ENCODE measurements around the gene LMO1.
A peak's percentile ranks its signal among the peaks of the same experiment; 100 is the strongest.

The LMO1 gene

GRCh38 chr11:8220261-8221045, 43.2 kb downstream of the LMO1 start:
- no peak for ATAC-seq
- no peak for TF ChIP-seq TOX (CRISPR knock-in tag; IDR thresholded peaks at IDR 0.05; ENCODE audit: borderline replicate concordance)
- no peak for TF ChIP-seq ZFP3 (CRISPR knock-in tag; IDR thresholded peaks at IDR 0.05)
- TF ChIP-seq, protein P1, sequence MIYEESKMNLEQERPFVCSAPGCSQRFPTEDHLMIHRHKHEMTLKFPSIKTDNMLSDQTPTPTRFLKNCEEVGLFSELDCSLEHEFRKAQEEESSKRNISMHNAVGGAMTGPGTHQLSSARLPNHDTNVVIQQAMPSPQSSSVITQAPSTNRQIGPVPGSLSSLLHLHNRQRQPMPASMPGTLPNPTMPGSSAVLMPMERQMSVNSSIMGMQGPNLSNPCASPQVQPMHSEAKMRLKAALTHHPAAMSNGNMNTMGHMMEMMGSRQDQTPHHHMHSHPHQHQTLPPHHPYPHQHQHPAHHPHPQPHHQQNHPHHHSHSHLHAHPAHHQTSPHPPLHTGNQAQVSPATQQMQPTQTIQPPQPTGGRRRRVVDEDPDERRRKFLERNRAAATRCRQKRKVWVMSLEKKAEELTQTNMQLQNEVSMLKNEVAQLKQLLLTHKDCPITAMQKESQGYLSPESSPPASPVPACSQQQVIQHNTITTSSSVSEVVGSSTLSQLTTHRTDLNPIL (CRISPR knock-in tag; IDR thresholded peaks at IDR 0.05; ENCODE audit: low read depth): no peak
- no peak for TF ChIP-seq PPARA (CRISPR knock-in tag; IDR thresholded peaks at IDR 0.05; ENCODE audit: borderline replicate concordance)
- TF ChIP-seq TCF4 (CRISPR knock-in tag; IDR thresholded peaks at IDR 0.05; ENCODE audit: borderline replicate concordance): no peak
- TF ChIP-seq ZNF8 (CRISPR knock-in tag; IDR thresholded peaks at IDR 0.05): no peak
- no peak for TF ChIP-seq GLIS3 (CRISPR knock-in tag; IDR thresholded peaks at IDR 0.05)
- TF ChIP-seq CSDC2 (CRISPR knock-in tag; IDR thresholded peaks at IDR 0.05): no peak
- TF ChIP-seq ZNF70 (CRISPR knock-in tag; IDR thresholded peaks at IDR 0.05): no peak
- no peak for TF ChIP-seq TSHZ2 (CRISPR knock-in tag; IDR thresholded peaks at IDR 0.05)
- TF ChIP-seq ZFP30 (CRISPR knock-in tag; IDR thresholded peaks at IDR 0.05): no peak
- no peak for TF ChIP-seq PATZ1 (CRISPR knock-in tag; IDR thresholded peaks at IDR 0.05; ENCODE audit: borderline replicate concordance)
- no peak for TF ChIP-seq OSR1 (CRISPR knock-in tag; IDR thresholded peaks at IDR 0.05)
- TF ChIP-seq ISL1 (CRISPR knock-in tag; IDR thresholded peaks at IDR 0.05): no peak
- TF ChIP-seq BACH2 (CRISPR knock-in tag; IDR thresholded peaks at IDR 0.05; ENCODE audit: borderline replicate concordance): no peak

- peak; percentile 96 for ATAC-seq
- TF ChIP-seq, protein P1 (CRISPR knock-in tag; IDR thresholded peaks at IDR 0.05; ENCODE audit: low read depth): no peak
- TF ChIP-seq POU6F1 (CRISPR knock-in tag; IDR thresholded peaks at IDR 0.05; ENCODE audit: borderline replicate concordance, low read depth): no peak
- TF ChIP-seq ZC3H10 (CRISPR knock-in tag; IDR thresholded peaks at IDR 0.05): no peak
- TF ChIP-seq ZFP30 (CRISPR knock-in tag; IDR thresholded peaks at IDR 0.05): no peak
- TF ChIP-seq PPARA (CRISPR knock-in tag; IDR thresholded peaks at IDR 0.05; ENCODE audit: borderline replicate concordance): no peak
- no peak for TF ChIP-seq RARB (CRISPR knock-in tag; IDR thresholded peaks at IDR 0.05)
- TF ChIP-seq ARNTL (CRISPR knock-in tag; IDR thresholded peaks at IDR 0.05; ENCODE audit: borderline replicate concordance, low read depth): no peak
- no peak for TF ChIP-seq ZFP3 (CRISPR knock-in tag; IDR thresholded peaks at IDR 0.05)
- TF ChIP-seq TOX (CRISPR knock-in tag; IDR thresholded peaks at IDR 0.05; ENCODE audit: borderline replicate concordance): no peak
- no peak for TF ChIP-seq CSRNP3 (CRISPR knock-in tag; IDR thresholded peaks at IDR 0.05)
- TF ChIP-seq ZNF565 (CRISPR knock-in tag; conservative IDR thresholded peaks at IDR 0.05; ENCODE audit: low read depth): no peak
- no peak for TF ChIP-seq OSR1 (CRISPR knock-in tag; IDR thresholded peaks at IDR 0.05)
- TF ChIP-seq SNAI2 (CRISPR knock-in tag; IDR thresholded peaks at IDR 0.05): no peak
- no peak for TF ChIP-seq ESRRG (CRISPR knock-in tag; IDR thresholded peaks at IDR 0.05)
- TF ChIP-seq ZNF70 (CRISPR knock-in tag; IDR thresholded peaks at IDR 0.05): no peak
- TF ChIP-seq PATZ1 (CRISPR knock-in tag; IDR thresholded peaks at IDR 0.05; ENCODE audit: borderline replicate concordance): no peak
- TF ChIP-seq ISL1 (CRISPR knock-in tag; IDR thresholded peaks at IDR 0.05): no peak
- no peak for TF ChIP-seq TCF4 (CRISPR knock-in tag; IDR thresholded peaks at IDR 0.05; ENCODE audit: borderline replicate concordance)
- no peak for TF ChIP-seq CSDC2 (CRISPR knock-in tag; IDR thresholded peaks at IDR 0.05)
Observed at GRCh38 chr11:8219257-8220021, 44.2 kb downstream of the LMO1 start.

Data from SK-N-SH treated with all-trans-retinoic acid at 6 μM for 48 hours (cell line).